Calu3 (cell line): ENCODE results near the gene SCNN1B. TPM values are rescaled to one million over a fixed set of nuclear protein-coding genes. Genes with fewer than 3 reads are reported as not detected.

ENCODE experiments used
- BruUV-seq: library from RNA; stranded (reverse); fragments of 400-500 nt; replicated peaks from 2 replicates; lab custom pipeline; 2021; lab: Mats Ljungman, UMichigan
- CTCF ChIA-PET: fragments of 300-600 bp; sonication (Branson Sonifier 250); formaldehyde crosslinking; loops from one replicate; lab custom pipeline; 2022; ENCODE audit warnings: antibody characterized with exemption; lab: Charles Lee
- DNase-seq: peaks from one replicate; pipeline ENCODE4 v3.0.0; 2022
- H3K27ac Mint-ChIP-seq: one replicate; pipeline ENCODE4 v1.8.0; 2022; ENCODE audit warnings: mixed read lengths; ENCODE audit not compliant: unreplicated experiment
- H3K27me3 Mint-ChIP-seq: one replicate; pipeline ENCODE4 v1.8.0; 2022; ENCODE audit warnings: mixed read lengths; ENCODE audit not compliant: unreplicated experiment
- H3K36me3 Mint-ChIP-seq: one replicate; pipeline ENCODE4 v1.8.0; 2022; ENCODE audit warnings: mild to moderate bottlenecking, moderate library complexity, mixed read lengths; ENCODE audit not compliant: insufficient read depth, unreplicated experiment
- H3K4me1 Mint-ChIP-seq: one replicate; pipeline ENCODE4 v1.8.0; 2022; ENCODE audit warnings: mild to moderate bottlenecking, low read depth, mixed read lengths; ENCODE audit not compliant: unreplicated experiment
- H3K4me3 Mint-ChIP-seq: one replicate; pipeline ENCODE4 v1.8.0; 2022; ENCODE audit warnings: mild to moderate bottlenecking, low read depth, moderate library complexity, mixed read lengths; ENCODE audit not compliant: unreplicated experiment
- H3K9me3 Mint-ChIP-seq: one replicate; pipeline ENCODE4 v1.8.0; 2022; ENCODE audit warnings: low read depth, mixed read lengths; ENCODE audit not compliant: unreplicated experiment
- intact Hi-C: fragments of 100-400 bp; cut with micrococcal nuclease; formaldehyde crosslinking; loops from one replicate; pipeline ENCODE4 v1.10.0; 2022; ENCODE audit not compliant: unreplicated experiment
- total RNA-seq: library from RNA; stranded (reverse); gene quantifications from 2 replicates; pipeline ENCODE4 v1.2.3, GENCODE V29; 2022
- TF ChIP-seq, protein P1 (sequence below): fragments of 200-600 bp; IDR thresholded peaks from one replicate; pipeline ENCODE4 v1.8.0; 2022; ENCODE audit warnings: antibody characterized with exemption; ENCODE audit not compliant: unreplicated experiment

Gene SCNN1B
- total RNA-seq, 1 experiment from 2014 or later, result not detected

DNA sequence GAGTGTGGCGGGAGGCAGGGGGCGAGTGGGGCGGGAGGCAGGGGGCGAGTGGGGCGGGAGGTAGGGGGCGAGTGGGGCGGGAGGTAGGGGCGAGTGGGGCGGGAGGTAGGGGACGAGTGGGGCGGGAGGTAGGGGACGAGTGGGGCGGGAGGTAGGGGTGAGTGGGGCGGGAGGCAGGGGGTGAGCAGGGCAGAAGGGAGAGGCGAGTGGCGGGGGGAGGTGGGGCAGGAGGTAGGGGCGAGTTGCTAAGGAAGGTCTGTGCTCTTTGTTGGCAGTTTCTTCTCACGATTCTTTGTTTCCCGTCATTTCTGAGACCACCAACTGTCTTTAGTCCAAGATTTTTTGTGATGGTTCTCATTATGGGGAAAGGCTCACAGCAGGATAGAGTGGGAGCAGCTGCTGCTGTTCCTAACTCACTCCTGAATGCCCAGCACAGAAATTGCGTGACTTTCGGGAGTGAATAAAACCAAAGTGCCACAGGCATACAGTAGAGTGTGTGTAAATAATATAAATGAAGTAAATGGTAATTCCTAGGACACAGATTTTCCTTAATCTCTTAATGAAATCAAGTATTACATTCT is 106.2 kb downstream of the SCNN1B start:
- Mint-ChIP-seq H3K4me1 (no peaks in the 10 kb centered on the region), H3K27ac (no peak overlapping the region), H3K9me3 (no peaks in the 10 kb centered on the region), H3K4me3 (no peak overlapping the region), H3K36me3 (peaks cover 7% of the 10 kb centered on the region), H3K27me3 (no peaks in the 10 kb centered on the region)
- no TSS peak for BruUV-seq
- CTCF ChIA-PET, result no interaction called here
- no peak for DNase-seq
- TF ChIP-seq, protein P1, sequence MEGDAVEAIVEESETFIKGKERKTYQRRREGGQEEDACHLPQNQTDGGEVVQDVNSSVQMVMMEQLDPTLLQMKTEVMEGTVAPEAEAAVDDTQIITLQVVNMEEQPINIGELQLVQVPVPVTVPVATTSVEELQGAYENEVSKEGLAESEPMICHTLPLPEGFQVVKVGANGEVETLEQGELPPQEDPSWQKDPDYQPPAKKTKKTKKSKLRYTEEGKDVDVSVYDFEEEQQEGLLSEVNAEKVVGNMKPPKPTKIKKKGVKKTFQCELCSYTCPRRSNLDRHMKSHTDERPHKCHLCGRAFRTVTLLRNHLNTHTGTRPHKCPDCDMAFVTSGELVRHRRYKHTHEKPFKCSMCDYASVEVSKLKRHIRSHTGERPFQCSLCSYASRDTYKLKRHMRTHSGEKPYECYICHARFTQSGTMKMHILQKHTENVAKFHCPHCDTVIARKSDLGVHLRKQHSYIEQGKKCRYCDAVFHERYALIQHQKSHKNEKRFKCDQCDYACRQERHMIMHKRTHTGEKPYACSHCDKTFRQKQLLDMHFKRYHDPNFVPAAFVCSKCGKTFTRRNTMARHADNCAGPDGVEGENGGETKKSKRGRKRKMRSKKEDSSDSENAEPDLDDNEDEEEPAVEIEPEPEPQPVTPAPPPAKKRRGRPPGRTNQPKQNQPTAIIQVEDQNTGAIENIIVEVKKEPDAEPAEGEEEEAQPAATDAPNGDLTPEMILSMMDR, result no peak
- intact Hi-C loops, result no loop called here

DNA sequence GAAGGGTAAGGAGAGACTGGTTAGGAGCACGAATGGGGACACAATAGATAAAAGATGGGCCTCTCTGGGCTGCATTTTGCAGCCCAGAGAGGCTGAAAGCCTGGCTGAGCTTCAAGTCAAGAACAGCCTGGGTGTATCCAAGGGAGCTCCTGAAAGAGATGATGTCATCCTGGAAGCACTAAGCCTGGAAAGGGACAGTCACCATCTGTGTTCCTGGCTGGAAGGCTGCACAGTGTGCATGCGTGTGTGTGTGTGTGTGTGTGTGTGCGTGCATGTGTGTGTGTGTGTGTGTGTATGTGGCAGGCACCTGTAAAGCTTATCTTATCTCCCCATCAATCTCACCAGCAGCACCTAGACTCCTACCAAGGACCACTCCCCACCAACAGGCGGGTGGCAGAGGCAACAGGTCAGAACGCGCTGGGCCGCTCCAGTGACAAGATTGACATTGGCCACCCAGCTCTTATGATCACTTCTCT is 106.8 kb downstream of the SCNN1B start:
- H3K9me3 Mint-ChIP-seq, result no peaks in the 10 kb centered on the region
- H3K4me3 Mint-ChIP-seq, result no peak overlapping the region
- TF ChIP-seq, protein P1, result no peak
- CTCF ChIA-PET, result no interaction called here
- no peak overlapping the region for H3K27ac Mint-ChIP-seq
- peaks cover 10% of the 10 kb centered on the region for H3K36me3 Mint-ChIP-seq
- H3K4me1 Mint-ChIP-seq, result no peaks in the 10 kb centered on the region
- no peaks in the 10 kb centered on the region for H3K27me3 Mint-ChIP-seq
- intact Hi-C loops, result no loop called here
- no peak for DNase-seq
- no TSS peak for BruUV-seq

DNA sequence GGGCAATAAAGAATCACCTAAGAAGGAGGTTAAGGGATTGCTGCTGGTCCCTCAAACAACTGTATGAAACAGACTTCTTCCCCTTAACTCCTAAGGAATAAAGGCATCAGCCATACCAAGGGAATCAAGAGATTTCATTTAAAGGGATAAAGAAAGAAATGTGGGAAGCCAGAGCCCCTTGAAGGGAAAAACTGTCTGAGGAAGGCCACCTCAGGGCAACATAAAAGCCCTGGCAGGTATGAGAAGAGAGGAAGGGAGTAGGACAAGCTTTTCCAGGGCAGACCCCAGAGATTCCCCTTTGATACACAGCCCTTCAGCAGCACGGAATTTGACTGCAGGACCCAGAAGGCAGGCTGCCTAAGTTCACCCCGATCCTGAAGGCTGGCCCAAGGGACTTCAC is 107.4 kb downstream of the SCNN1B start:
- BruUV-seq, result no TSS peak
- Mint-ChIP-seq H3K36me3 (peaks cover 12% of the 10 kb centered on the region), H3K4me1 (no peaks in the 10 kb centered on the region), H3K4me3 (no peak overlapping the region), H3K9me3 (no peaks in the 10 kb centered on the region), H3K27me3 (no peaks in the 10 kb centered on the region), H3K27ac (no peak overlapping the region)
- TF ChIP-seq, protein P1, result no peak
- no peak for DNase-seq
- CTCF ChIA-PET, result no interaction called here
- intact Hi-C loops, result no loop called here

DNA sequence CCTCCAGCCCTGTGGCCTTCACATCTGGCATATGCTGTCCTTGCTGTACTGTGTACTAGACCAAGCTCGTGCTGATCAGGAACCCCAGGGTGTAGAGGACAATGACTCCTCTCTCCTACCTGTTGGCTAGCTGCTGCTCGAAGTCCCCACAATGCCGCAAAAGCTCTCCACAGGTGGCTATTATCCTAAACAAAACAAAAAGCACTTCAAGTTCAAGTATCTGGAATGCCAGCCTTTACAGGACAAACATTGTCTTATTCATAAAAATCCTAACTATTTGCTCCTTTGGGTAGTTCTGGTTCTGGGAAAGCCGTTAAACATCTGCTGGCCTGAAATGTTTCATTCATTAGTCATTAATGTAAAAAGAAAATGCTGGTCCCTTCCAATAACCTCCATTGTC is 108.1 kb downstream of the SCNN1B start:
- BruUV-seq, result no TSS peak

More for the DNA sequence above, 108.1 kb downstream of the SCNN1B start:
- H3K36me3 Mint-ChIP-seq, result peaks cover 19% of the 10 kb centered on the region
- DNase-seq, result no peak
- no peak overlapping the region for H3K4me3 Mint-ChIP-seq
- H3K27me3 Mint-ChIP-seq, result no peaks in the 10 kb centered on the region
- no peaks in the 10 kb centered on the region for H3K4me1 Mint-ChIP-seq
- TF ChIP-seq, protein P1, result no peak
- intact Hi-C loops, result no loop called here
- CTCF ChIA-PET, result interaction anchor here (0.6 kb wide), 1 partner anchor 68 kb away, joined by 5 read pairs; no protein-coding TSS in a partner anchor
- H3K27ac Mint-ChIP-seq, result no peak overlapping the region
- H3K9me3 Mint-ChIP-seq, result no peaks in the 10 kb centered on the region
